HL-60 (cell line): ENCODE measurements around the gene NRP1.

Experiments used
- DNase-seq, 2 experiments: peaks; one replicate each; pipeline ENCODE4 v3.0.0-alpha.2; 2010 to 2020; ENCODE audit warnings: low read depth in 1 of 2, low spot score in 1 of 2
- H3K27ac ChIP-seq: fragments of 250-450 bp; sonication (Bioruptor Pico); replicated peaks from 2 replicates; pipeline ENCODE4 v1.5.1; 2020; ENCODE audit warnings: mild to moderate bottlenecking, moderate library complexity
- H3K27me3 ChIP-seq: fragments of 250-450 bp; sonication (Bioruptor Pico); 2 replicates; pipeline ENCODE4 v1.5.1; 2021; ENCODE audit warnings: mild to moderate bottlenecking, moderate library complexity; ENCODE audit not compliant: insufficient read depth, poor library complexity, severe bottlenecking
- H3K4me3 ChIP-seq: replicated peaks from 2 replicates; pipeline ENCODE4 v1.5.1; 2011; ENCODE audit warnings: mild to moderate bottlenecking, control low read depth, low read length; ENCODE audit not compliant: insufficient read depth
- CTCF ChIP-seq: IDR thresholded peaks from one replicate; pipeline ENCODE4 v1.5.1; 2011; ENCODE audit warnings: low read length, control low read depth, inconsistent platforms; ENCODE audit not compliant: insufficient read depth
- GABPA ChIP-seq: IDR thresholded peaks from 2 replicates; pipeline ENCODE4 v1.6.1; 2012; ENCODE audit warnings: low read depth
- POLR2AphosphoS5 ChIP-seq: IDR thresholded peaks from 2 replicates; pipeline ENCODE4 v1.6.1; 2012; ENCODE audit warnings: low read depth
- REST ChIP-seq: IDR thresholded peaks from 2 replicates; pipeline ENCODE4 v1.6.1; 2012; ENCODE audit warnings: low read depth; ENCODE audit not compliant: insufficient replicate concordance
- SPI1 ChIP-seq: IDR thresholded peaks from 2 replicates; pipeline ENCODE4 v1.6.1; 2012; ENCODE audit warnings: low read depth, mild to moderate bottlenecking, borderline replicate concordance

Gene NRP1

GRCh38 chr10:33196710-33197491 is 137.6 kb downstream of the NRP1 start:
- no peak for DNase-seq
- Histone ChIP-seq H3K27me3 (no peaks in the 10 kb centered on the region), H3K4me3 (no peak overlapping the region), H3K27ac (no peak overlapping the region)
- TF ChIP-seq GABPA (no peak), POLR2AphosphoS5 (no peak), CTCF (no peak), SPI1 (no peak), REST (no peak)

GRCh38 chr10:33196377-33196706 is 138.1 kb downstream of the NRP1 start:
- Histone ChIP-seq H3K27ac (no peak overlapping the region), H3K4me3 (no peak overlapping the region), H3K27me3 (no peaks in the 10 kb centered on the region)
- TF ChIP-seq POLR2AphosphoS5 = no peak
- TF ChIP-seq GABPA = no peak
- no peak for TF ChIP-seq CTCF
- no peak for TF ChIP-seq SPI1
- TF ChIP-seq REST = no peak
- no peak for DNase-seq

GRCh38 chr10:33195608-33196376 is 138.7 kb downstream of the NRP1 start:
- TF ChIP-seq CTCF (no peak), GABPA (no peak), SPI1 (no peak), POLR2AphosphoS5 (no peak), REST (no peak)
- DNase-seq = no peak
- H3K27me3 ChIP-seq = no peaks in the 10 kb centered on the region
- no peak overlapping the region for H3K27ac ChIP-seq
- H3K4me3 ChIP-seq = no peak overlapping the region
